Gastroesophageal sphincter (tissue), 4 donors: Measurements from ENCODE around the gene CAMKMT. TPM values are rescaled to one million over a fixed set of nuclear protein-coding genes. Genes with fewer than 3 reads are reported as not detected.

ENCODE experiments used
- ATAC-seq: fragments of 150-250 bp; one replicate; pipeline ENCODE4 v1.9.1; 2016; ENCODE audit warnings: mild to moderate bottlenecking, moderate library complexity
- H3K27ac ChIP-seq, 4 donors: fragments of 200-600 bp; sonication (generic) in 3 of 4; 1 replicate in 3 of 4; 2 replicates in 1 of 4; pipeline ENCODE4 v1.5.1; 2016 to 2019
- H3K27me3 ChIP-seq: fragments of 200-600 bp; sonication (generic); one replicate; pipeline ENCODE4 v1.5.1; 2019
- H3K36me3 ChIP-seq, 2 donors: fragments of 200-600 bp; sonication (generic); one replicate each; pipeline ENCODE4 v1.5.1; 2019; ENCODE audit warnings: control low read depth in 1 of 2
- H3K4me1 ChIP-seq, 3 donors: fragments of 200-600 bp; sonication (generic); 1 replicate in 2 of 3; 2 replicates in 1 of 3; pipeline ENCODE4 v1.5.1; 2016 to 2019; ENCODE audit warnings: control low read depth in 2 of 3
- H3K4me3 ChIP-seq, 2 donors: fragments of 200-600 bp; sonication (generic); one replicate each; pipeline ENCODE4 v1.5.1; 2019; ENCODE audit warnings: mild to moderate bottlenecking in 1 of 2, moderate library complexity in 1 of 2
- H3K9me3 ChIP-seq, 3 donors: fragments of 200-600 bp; sonication (generic); one replicate each; pipeline ENCODE4 v1.5.1; 2017 to 2019; ENCODE audit warnings: control low read depth in 2 of 3
- EP300 ChIP-seq: sonication (generic); formaldehyde crosslinking; IDR thresholded peaks from one replicate; pipeline ENCODE4 v1.6.1; 2017; ENCODE audit warnings: antibody characterized with exemption, mild to moderate bottlenecking
- POLR2A ChIP-seq, 2 donors: fragments of 450-650 bp; IDR thresholded peaks; one replicate each; pipeline ENCODE4 v1.6.1; 2017; ENCODE audit warnings: antibody characterized with exemption in 2 of 2, mild to moderate bottlenecking in 2 of 2, moderate library complexity in 1 of 2
- POLR2AphosphoS5 ChIP-seq: sonication (generic); formaldehyde crosslinking; IDR thresholded peaks from one replicate; pipeline ENCODE4 v1.6.1; 2017; ENCODE audit warnings: antibody characterized with exemption
- WGBS, 2 donors: methylation state at CpG; one replicate each; pipeline ENCODE4 v1.1.5; 2018; ENCODE audit warnings: low coverage in 1 of 2; 5-methylcytosine and 5-hydroxymethylcytosine counted together
- total RNA-seq, 4 donors: library from RNA; depleted of rRNA; stranded (reverse); fragments of >200 nt; gene quantifications; one replicate each; pipeline ENCODE4 v1.1.0, GENCODE V29; 2016
- TF ChIP-seq, protein P1 (sequence below), 4 experiments: fragments of 200-600 bp in 2 of 4; fragments of 450-650 bp in 2 of 4; sonication (generic) in 1 of 4; IDR thresholded peaks; one replicate each; pipeline ENCODE4 v1.5.1; 2017 to 2019; ENCODE audit warnings: antibody characterized with exemption in 4 of 4, mild to moderate bottlenecking in 2 of 4, moderate library complexity in 2 of 4

The CAMKMT gene
- total RNA-seq, 4 donors from 2014 or later, result 4.2 to 19.5 (median 11.0) TPM

- H3K36me3 ChIP-seq, result no peaks in the 10 kb centered on the region
- no peak overlapping the region for H3K27ac ChIP-seq
- ATAC-seq, result no peak
- H3K4me1 ChIP-seq, result no peaks in the 10 kb centered on the region
- no peak overlapping the region for H3K4me3 ChIP-seq
- no peak for TF ChIP-seq EP300
- TF ChIP-seq, protein P1, sequence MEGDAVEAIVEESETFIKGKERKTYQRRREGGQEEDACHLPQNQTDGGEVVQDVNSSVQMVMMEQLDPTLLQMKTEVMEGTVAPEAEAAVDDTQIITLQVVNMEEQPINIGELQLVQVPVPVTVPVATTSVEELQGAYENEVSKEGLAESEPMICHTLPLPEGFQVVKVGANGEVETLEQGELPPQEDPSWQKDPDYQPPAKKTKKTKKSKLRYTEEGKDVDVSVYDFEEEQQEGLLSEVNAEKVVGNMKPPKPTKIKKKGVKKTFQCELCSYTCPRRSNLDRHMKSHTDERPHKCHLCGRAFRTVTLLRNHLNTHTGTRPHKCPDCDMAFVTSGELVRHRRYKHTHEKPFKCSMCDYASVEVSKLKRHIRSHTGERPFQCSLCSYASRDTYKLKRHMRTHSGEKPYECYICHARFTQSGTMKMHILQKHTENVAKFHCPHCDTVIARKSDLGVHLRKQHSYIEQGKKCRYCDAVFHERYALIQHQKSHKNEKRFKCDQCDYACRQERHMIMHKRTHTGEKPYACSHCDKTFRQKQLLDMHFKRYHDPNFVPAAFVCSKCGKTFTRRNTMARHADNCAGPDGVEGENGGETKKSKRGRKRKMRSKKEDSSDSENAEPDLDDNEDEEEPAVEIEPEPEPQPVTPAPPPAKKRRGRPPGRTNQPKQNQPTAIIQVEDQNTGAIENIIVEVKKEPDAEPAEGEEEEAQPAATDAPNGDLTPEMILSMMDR (IDR thresholded peaks at IDR 0.05), result no peak
- no peak for TF ChIP-seq POLR2AphosphoS5
- TF ChIP-seq POLR2A (IDR thresholded peaks at IDR 0.05), result no peak
- no peaks in the 10 kb centered on the region for H3K9me3 ChIP-seq
- no peaks in the 10 kb centered on the region for H3K27me3 ChIP-seq
Observed at GRCh38 chr2:44684559-44684958, 322.8 kb downstream of the CAMKMT start.

- Histone ChIP-seq H3K27ac (no peak overlapping the region), H3K4me3 (no peak overlapping the region), H3K4me1 (no peaks in the 10 kb centered on the region), H3K9me3 (no peaks in the 10 kb centered on the region), H3K36me3 (no peaks in the 10 kb centered on the region), H3K27me3 (no peaks in the 10 kb centered on the region)
- WGBS, 2 donors, result 83 to 100% methylated on average over 1 to 2 of the region's 2 CpGs
- ATAC-seq, result no peak
- TF ChIP-seq POLR2AphosphoS5 (no peak), POLR2A (IDR thresholded peaks at IDR 0.05) (no peak), EP300 (no peak)
- TF ChIP-seq, protein P1 (IDR thresholded peaks at IDR 0.05), result no peak
Observed at GRCh38 chr2:44686561-44686960, 324.8 kb downstream of the CAMKMT start.

GRCh38 chr2:44687686-44688455 is 326.1 kb downstream of the CAMKMT start:
- Histone ChIP-seq H3K9me3 (no peaks in the 10 kb centered on the region), H3K4me1 (no peaks in the 10 kb centered on the region), H3K36me3 (no peaks in the 10 kb centered on the region), H3K27ac (no peak overlapping the region), H3K27me3 (no peaks in the 10 kb centered on the region), H3K4me3 (no peak overlapping the region)
- TF ChIP-seq POLR2A (IDR thresholded peaks at IDR 0.05) (no peak), POLR2AphosphoS5 (no peak), EP300 (no peak)
- TF ChIP-seq, protein P1 (IDR thresholded peaks at IDR 0.05), result no peak
- WGBS, 2 donors, result 78 to 84% methylated on average over 3 to 5 of the region's 5 CpGs
- no peak for ATAC-seq

GRCh38 chr2:44688456-44689124 is 326.8 kb downstream of the CAMKMT start:
- TF ChIP-seq POLR2A (IDR thresholded peaks at IDR 0.05) (no peak), POLR2AphosphoS5 (no peak), EP300 (no peak)
- TF ChIP-seq, protein P1 (IDR thresholded peaks at IDR 0.05), result no peak
- WGBS, 2 donors, result 60 to 92% methylated on average over 2 of the region's 2 CpGs
- no peak for ATAC-seq
- H3K27me3 ChIP-seq, result no peaks in the 10 kb centered on the region
- H3K4me1 ChIP-seq, result no peaks in the 10 kb centered on the region
- H3K4me3 ChIP-seq, result no peak overlapping the region
- H3K27ac ChIP-seq, result no peak overlapping the region
- no peaks in the 10 kb centered on the region for H3K36me3 ChIP-seq
- H3K9me3 ChIP-seq, result no peaks in the 10 kb centered on the region

DNA sequence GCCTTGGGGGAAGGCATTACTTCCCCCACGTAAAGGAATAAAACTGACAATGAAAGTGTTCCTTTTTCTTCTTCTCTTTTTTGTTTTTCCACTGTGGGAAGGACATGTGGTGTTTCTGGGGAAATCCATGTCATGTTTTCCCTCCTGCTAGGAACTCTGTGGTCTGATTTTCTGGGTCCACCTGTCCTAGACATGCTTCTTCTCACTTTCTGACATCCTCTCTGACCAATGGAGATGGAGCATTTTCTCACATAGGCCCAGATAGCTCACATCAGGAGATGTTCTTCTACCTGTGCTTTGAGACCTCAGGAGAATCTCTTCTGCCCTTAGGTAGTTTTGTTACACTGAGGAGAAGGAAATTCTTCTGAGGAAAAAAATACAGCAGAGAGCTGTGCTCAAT is 327.8 kb downstream of the CAMKMT start:
- TF ChIP-seq, protein P1 (IDR thresholded peaks at IDR 0.05), result no peak
- TF ChIP-seq EP300 (no peak), POLR2A (IDR thresholded peaks at IDR 0.05) (no peak), POLR2AphosphoS5 (no peak)
- no peak overlapping the region for H3K27ac ChIP-seq
- ATAC-seq, result no peak
- no peaks in the 10 kb centered on the region for H3K9me3 ChIP-seq
- no peak overlapping the region for H3K4me3 ChIP-seq
- H3K36me3 ChIP-seq, result no peaks in the 10 kb centered on the region
- 60 to 91% methylated on average over 1 of the region's 1 CpG for WGBS, 2 donors
- no peaks in the 10 kb centered on the region for H3K4me1 ChIP-seq
- no peaks in the 10 kb centered on the region for H3K27me3 ChIP-seq
